GM19239 (cell line): ENCODE results near the gene PAQR8.
"Not testable (repeated sequence)": the region's sequence is repeated elsewhere in the genome, so short reads cannot be mapped to it uniquely, and the experiment has no call there.

ENCODE experiments used
- DNase-seq: peaks from one replicate; pipeline ENCODE4 v3.0.0; 2011; ENCODE audit warnings: low spot score; ENCODE audit not compliant: insufficient read length
- FAIRE-seq: peaks from 2 replicates; lab custom pipeline; 2011; peaks lifted over from hg19 to GRCh38; lab: Jason Lieb, UNC

PAQR8 gene

GRCh38 chr6:52433294-52433693 is 71.3 kb downstream of the PAQR8 start:
- not testable (repeated sequence) for DNase-seq, FAIRE-seq

GRCh38 chr6:52435345-52435744 is 73.4 kb downstream of the PAQR8 start:
- FAIRE-seq (no peak), DNase-seq (no peak)

GRCh38 chr6:52438926-52439325 is 77.0 kb downstream of the PAQR8 start:
- DNase-seq (no peak), FAIRE-seq (no peak)

- no peak for FAIRE-seq
- no peak for DNase-seq
Observed at GRCh38 chr6:52454556-52454955, 92.6 kb downstream of the PAQR8 start.

GRCh38 chr6:52457096-52457495 is 95.1 kb downstream of the PAQR8 start:
- FAIRE-seq (no peak), DNase-seq (no peak)
